ENCODE results near the gene IFFO2.

The IFFO2 gene

GRCh38 chr1:18917071-18917799 is 39.2 kb downstream of the IFFO2 start:
- DNase-seq, result no peak

GRCh38 chr1:18915341-18915740 is 41.1 kb downstream of the IFFO2 start:
- DNase-seq, result no peak

GRCh38 chr1:18913065-18913835 is 43.2 kb downstream of the IFFO2 start:
- peak; percentile 94 for DNase-seq

- DNase-seq, result no peak
These were observed 43.9 kb downstream of the IFFO2 start for GRCh38 chr1:18912550-18912949.

GRCh38 chr1:18908911-18909771 is 47.3 kb downstream of the IFFO2 start:
- DNase-seq, result no peak

GRCh38 chr1:18907917-18908845 is 48.3 kb downstream of the IFFO2 start:
- no peak for DNase-seq

GRCh38 chr1:18907021-18907916 is 49.2 kb downstream of the IFFO2 start:
- peak; percentile 79 for DNase-seq

- DNase-seq, result no peak
These were observed 53.2 kb downstream of the IFFO2 start for GRCh38 chr1:18903291-18903756.

GRCh38 chr1:18902523-18903290 is 53.8 kb downstream of the IFFO2 start, which contains the start of gene ALDH4A1:
ALDH4A1 (minus strand) TSS chr1:18902555; CDS start chr1:18902523, 32 bp downstream.
- peak; percentile 99 for DNase-seq

- no peak for DNase-seq
These were observed 54.4 kb downstream of the IFFO2 start for GRCh38 chr1:18901952-18902522.

- no peak for DNase-seq
These were observed 55.1 kb downstream of the IFFO2 start for GRCh38 chr1:18901147-18901951.

GRCh38 chr1:18900303-18900841 is 56.1 kb downstream of the IFFO2 start:
- no peak for DNase-seq

GRCh38 chr1:18899363-18900049 is 57.0 kb downstream of the IFFO2 start:
- no peak for DNase-seq

- DNase-seq, result no peak
These were observed 57.9 kb downstream of the IFFO2 start for GRCh38 chr1:18898567-18898966.

- no peak for DNase-seq
These were observed 61.2 kb downstream of the IFFO2 start for GRCh38 chr1:18895317-18895716.

- no peak for DNase-seq
These were observed 63.4 kb downstream of the IFFO2 start for GRCh38 chr1:18893120-18893519.

GRCh38 chr1:18891858-18892257 is 64.6 kb downstream of the IFFO2 start:
- DNase-seq, result peak; percentile 80

GRCh38 chr1:18891426-18891780 is 65.1 kb downstream of the IFFO2 start:
- no peak for DNase-seq
